Activated T-cell treated with anti-CD3 and anti-CD28 coated beads, Interleukin-2, amount 50 U/mL, for 1 hour (primary cell): ENCODE measurements around the gene HPS3.
"Not testable (repeated sequence)": the region's sequence is repeated elsewhere in the genome, so short reads cannot be mapped to it uniquely, and the experiment has no call there.

Source experiments
- DNase-seq: peaks from one replicate; pipeline ENCODE4 v3.0.0-alpha.2; 2020

The HPS3 gene

DNA sequence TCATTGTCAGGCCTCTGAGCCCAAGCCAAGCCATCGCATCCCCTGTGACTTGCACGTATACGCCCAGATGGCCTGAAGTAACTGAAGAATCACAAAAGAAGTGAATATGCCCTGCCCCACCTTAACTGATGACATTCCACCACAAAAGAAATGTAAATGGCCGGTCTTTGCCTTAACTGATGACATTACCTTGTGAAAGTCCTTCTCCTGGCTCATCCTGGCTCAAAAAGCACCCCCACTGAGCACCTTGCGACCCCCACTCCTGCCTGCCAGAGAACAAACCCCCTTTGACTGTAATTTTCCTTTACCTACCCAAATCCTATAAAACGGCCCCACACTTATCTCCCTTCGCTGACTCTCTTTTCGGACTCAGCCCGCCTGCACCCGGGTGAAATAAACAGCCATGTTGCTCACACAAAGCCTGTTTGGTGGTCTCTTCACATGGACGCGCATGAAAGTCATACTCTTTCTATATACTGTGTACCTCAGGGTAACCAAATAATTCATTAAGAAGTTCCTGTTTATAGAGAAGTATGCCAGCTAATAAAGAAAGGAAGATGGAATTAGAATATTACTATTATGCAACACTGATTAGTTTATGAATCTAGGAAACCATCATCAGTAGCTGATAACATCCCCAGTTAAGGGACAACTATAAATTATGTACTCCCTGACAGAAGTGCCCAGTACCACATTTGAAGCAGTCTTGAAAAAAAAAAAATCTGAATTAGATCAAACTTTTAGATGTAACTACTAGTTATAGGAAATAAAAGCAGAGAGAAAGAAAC is 67.6 kb downstream of the HPS3 start:
- not testable (repeated sequence) for DNase-seq

DNA sequence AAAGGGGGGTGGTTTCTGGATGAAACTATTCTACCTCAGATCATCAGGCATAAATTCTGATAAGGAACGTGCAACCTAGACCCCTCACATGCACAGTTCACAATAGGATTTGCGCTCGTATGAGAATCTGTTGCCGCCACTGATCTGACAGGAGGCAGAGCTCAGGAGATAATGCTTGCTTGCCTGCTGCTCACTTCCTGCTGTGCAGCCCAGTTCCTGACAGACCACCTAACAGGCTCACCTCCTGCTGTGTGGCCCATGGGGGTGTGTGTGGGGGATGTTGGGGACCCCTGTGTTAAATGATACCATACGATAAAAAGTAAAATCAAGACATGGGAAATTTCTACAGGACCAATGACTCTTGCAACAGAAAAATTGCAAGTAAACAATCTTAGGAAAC is 68.2 kb downstream of the HPS3 start:
- no peak for DNase-seq

DNA sequence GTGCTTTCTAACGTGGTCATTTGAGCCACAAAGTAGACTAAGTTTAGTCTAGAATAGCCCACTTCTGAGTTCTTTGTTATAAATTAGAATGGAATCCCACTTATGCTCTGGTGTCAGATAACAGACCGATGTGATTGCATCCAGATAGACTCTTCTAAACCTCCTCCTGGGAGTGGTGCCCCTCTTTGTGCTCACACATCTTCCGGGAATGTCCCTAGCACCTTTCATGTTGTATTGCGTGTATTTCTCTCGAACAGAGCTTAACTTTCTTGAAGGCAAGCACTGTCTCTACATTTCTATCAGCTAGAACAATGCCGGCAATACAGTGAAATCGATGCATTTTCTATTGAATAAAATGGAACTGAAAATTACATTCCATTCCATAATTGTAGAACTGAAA is 69.2 kb downstream of the HPS3 start:
- no peak for DNase-seq

DNA sequence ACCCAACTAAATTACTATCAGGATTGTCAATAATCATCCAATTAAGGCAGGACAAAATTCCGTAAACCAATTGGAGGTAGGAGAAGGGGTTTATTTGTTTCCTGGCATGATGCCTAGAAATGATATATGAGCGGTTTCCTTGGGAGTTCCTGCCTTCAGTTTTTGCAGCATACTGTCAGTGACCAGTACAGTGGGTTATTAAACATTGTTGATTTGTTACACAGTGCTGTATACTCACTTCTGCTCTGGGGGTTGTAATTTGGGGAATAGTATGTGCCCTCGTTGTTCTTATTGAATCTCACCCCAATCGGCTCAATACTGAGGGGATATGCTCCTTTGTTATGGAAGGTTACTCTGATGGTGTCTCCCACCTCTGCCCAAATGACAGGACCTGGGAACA is 70.0 kb downstream of the HPS3 start:
- DNase-seq: no peak

DNA sequence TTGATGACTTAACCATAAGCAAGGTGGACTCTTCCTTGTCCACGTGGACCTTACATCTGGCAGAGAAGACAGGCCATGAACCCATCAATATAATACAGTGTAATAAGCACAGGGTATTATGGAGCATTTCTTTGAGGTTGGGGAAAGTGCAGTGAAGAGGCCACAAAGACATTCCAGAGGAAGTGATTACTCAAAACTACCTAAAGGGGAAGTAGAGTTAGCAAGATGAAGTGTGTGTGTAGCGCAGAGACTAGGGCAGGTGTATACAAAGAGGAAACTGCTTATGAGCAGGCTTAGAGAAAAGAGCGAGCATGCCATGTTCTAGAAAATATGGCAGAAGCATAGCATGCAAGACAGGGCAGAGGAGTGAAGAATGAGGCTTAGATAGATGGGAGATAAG is 74.3 kb downstream of the HPS3 start:
- DNase-seq: no peak

DNA sequence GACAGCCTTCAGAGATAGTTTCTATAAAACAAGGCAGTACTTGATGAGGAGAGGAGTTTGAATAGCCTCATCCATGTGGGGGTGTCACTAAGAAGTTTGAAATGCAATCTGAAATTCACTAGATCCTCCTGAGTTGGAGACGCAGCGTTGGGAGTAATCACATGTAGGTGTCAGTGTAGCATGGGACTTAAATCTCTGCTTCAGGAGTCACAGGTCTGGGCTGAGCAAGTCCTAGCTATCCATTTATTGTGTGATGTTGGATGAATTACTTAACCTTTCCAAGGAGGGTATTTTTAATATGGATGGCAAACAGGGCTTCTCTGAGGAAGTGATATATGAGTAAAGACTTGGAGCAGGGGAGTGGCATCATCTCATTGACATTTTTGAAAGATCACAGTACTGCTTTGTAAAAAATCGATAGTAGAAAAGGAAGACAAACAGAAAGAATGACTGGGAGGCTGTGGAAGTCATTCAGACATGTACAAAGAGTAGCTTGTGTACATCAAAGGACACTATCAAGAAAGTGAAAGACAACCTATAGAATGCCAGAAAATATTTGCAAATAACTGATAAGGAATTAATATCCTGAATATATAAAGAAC is 75.1 kb downstream of the HPS3 start:
- no peak for DNase-seq

DNA sequence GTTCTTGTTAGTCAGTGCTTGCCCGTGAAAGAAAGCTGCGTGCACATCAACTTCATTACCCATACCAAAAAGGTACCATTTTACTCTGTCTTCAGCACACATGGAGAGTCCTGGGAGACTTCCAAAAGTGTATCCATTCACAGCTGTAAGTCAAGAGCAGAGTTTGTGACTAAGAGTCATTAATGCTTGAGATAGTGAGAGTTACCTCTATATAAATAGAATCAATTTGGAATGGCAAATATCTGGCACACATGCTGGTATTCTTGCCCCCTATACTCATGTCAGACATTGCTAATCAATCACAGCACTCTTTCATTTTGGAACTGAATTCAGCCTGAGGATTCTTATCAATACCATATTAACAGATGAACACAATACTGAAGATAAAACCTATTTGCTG is 78.0 kb downstream of the HPS3 start:
- no peak for DNase-seq

DNA sequence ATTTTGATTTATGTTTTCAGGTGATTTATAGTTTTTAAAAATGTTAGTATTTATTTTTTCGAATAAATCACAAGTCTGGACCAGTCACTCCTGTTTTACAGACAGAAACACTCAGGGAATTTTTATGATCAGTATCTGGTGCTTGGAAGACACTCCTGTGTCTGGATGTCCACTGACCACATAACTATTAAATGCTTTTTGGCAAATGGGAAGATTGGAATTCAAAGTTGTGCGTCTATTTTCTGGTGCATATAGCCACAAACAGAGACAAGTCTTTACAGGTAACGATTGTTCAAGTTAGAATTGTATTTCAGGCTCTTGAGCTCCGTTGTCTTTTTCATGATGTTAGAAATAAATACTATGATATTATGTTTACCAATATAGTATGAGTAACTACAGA is 80.0 kb downstream of the HPS3 start:
- DNase-seq: no peak

DNA sequence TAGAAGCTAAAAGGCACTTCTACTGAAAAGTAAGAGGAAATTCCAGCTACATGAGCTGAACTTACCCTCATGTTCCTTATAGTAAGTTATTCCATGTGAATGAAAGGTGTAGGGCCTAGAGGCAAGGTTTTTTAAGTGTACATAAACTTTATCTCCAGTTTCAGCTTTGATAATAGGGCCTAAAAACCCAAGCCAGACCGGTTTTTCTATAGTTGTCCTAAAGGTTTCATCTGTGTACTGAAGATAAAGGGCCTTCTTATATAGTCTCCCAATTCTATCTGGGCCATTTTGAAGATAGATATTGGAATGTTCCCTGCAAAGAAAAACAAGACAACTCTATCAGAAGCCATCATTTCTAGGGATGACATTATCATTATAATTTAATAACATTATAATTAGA is 82.9 kb downstream of the HPS3 start:
- DNase-seq: no peak

DNA sequence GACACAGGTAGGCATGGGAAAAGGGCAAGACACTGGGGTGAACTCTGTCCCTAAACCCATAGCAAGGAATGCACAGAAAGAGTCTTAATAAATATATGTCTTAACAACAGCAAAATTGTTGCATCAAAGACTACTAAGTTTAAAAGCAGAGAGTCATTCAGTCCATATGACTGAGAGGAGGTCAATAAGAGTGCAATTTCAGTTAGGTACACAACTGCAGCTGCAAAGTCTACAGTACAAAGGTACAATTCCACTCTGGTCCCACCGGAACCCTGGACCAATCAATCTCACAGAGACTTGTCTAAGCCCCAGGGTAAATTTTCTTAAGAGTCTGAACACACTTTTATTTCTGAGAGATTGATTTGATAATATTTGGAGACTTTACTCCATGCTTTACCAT is 85.3 kb downstream of the HPS3 start:
- DNase-seq: no peak

DNA sequence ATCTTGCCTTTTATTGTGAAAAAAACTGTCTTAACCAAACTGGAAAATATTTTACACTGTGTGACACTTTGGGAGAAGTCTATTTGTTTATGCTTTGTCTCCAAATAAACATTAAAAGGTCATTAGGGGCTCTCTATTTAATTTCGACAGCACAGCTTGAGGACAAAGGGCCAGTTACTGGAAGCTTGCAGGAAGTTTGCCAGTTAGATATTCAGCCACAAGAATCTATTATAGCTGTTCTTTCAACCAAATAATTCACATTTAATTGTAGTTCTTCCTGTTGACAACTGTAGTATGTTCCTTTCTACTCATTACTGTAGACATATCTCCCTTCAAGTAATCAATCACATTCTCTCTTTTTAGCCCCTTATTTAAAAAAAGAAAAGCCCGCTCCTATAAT is 86.1 kb downstream of the HPS3 start:
- DNase-seq: no peak

DNA sequence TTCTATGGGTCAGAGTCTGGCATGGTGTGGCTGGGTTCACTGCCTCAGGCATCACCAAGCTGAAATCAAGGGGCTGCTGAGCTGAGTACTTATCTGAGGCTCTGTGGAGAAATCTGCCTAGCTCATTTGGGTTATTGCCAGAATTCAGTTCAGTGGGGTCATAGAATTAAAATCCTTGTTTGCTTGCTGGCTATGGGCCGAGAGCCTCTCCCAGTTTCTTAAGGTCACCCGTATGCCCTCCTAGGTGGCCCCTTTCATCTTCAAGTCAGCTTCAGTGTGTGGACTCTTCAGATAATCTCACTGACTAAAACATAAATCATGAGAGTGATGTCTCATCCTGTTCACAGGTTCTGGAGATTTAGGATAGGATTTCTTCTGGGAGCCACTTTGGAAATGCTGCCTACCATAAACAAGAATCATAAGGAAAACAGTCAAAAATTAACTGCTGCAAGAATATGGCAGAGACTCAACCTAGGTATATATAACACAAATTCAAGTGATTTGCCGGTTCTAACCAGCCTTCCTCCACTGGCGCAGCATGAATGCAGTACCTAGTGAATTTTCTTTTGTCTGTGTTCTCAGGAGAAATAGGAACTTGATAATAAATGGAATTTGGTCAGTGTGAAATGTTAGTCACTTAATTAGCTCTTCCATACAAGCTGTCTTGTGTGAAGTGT is 86.9 kb downstream of the HPS3 start:
- no peak for DNase-seq

DNA sequence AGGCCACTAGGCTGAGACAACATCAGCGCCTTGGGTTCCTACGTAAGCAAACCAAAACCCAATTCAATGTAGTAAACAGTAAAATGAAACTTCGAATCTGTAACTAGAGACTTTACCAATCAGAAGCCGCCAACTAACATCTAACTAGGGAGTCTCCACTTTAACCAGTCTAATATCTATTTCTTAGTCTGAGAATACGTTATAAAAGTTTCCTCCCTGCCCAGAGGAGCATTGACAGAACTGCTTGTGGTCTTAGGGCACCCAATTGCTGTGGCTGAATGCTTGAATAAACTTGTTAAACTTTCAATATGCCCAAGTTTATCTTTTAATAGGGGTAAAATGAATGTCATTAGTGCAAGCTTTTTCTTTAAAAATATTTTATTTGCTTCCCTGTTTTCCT is 87.9 kb downstream of the HPS3 start:
- no peak for DNase-seq

DNA sequence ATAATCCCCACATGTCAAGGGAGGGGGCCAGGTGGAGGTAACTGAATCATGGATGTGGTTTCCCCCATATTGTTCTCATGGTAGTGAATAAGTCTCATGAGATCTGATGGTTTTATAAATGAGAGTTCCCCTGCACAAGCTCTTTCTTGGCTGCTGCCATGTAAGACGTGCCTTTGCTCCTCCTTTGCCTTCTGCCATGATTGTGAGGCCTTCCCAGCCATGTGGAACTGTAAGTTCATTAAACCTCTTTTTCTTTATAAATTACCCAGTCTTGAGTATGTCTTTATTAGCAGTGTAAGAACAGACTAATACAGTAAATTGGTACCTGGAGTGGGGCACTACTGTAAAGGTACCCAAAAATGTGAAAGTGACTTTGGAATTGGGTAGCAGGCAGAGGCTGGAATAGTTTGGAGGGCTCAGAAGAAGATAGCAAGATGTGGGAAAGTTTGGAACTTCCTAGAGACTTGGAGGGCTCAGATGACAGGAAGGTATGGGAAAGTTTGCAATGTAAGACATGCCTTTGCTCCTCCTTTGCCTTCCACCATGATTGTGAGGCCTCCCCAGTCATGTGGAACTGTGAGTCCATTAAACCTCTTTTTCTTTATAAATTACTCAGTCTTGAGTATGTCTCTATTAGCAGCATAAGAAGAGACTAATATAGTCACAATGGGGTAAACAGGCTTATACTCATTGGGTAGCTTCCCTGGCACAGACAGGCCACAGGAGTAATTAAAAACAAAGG is 90.1 kb downstream of the HPS3 start:
- not testable (repeated sequence) for DNase-seq

DNA sequence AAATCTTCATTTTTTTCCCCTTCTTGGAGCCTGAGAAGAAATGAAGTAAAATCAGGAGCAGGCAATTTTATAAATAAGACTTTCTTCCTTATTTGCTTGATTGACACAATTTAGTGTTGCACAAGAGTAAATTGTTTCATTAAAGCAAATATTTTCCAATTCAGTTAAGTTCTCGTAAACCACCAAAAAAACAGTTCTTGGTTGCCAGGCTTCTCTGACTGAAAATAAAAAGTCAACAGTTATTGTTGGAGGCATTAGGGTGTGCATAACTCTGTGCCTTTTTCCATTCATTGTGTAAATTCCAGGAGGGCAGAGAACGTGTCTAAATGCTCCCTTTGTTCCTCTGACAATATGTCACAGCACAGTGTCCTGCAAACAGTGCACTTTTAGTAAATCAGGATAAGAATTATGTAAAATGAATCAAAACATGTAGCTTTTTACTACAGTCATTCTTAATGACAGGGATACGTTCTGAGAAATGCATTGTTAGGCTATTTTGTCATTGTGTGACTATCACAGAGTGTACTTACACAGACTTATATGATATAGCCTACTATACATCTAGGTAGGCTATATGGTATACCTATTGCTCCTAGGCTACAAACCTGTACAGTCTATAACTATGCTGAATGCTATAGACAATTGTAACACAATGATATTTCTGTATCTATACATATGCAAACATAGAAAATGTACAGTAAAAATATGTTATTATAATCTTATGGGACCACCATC is 92.5 kb downstream of the HPS3 start, which contains the start of gene CP:
Gene CP (minus strand): TSS at position 47 of the 735 bp plus-strand sequence. CDS start 37 bp downstream, at position 10.
- DNase-seq: no peak
